ENCODE results near the gene CTNNAL1.
"Not testable (repeated sequence)": the region's sequence is repeated elsewhere in the genome, so short reads cannot be mapped to it uniquely, and the experiment has no call there.

Gene CTNNAL1

GRCh38 chr9:108983885-108984284 is 29.4 kb downstream of the CTNNAL1 start:
- DNase-seq: no peak

DNA sequence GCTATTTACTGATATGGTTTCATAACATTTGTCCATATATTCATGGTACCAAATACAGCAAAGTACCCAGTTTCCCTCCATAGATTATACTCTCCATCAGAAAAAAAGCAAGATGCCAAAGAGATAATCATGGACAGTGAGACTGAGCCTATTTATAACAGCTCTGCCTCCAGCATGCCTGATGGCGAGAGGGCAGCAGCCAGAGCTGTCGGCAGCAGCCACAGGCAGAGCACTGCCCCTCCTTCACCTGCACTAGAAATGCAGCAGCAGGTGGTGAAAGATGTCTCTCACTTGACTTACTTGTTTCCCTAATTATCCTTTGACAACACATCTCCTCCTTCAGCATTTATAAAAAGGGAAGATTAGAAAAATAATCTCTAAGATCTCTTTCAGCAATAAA is 32.4 kb downstream of the CTNNAL1 start:
- DNase-seq: no peak

- no peak for DNase-seq
Observed at GRCh38 chr9:108978205-108978604, 35.1 kb downstream of the CTNNAL1 start.

DNA sequence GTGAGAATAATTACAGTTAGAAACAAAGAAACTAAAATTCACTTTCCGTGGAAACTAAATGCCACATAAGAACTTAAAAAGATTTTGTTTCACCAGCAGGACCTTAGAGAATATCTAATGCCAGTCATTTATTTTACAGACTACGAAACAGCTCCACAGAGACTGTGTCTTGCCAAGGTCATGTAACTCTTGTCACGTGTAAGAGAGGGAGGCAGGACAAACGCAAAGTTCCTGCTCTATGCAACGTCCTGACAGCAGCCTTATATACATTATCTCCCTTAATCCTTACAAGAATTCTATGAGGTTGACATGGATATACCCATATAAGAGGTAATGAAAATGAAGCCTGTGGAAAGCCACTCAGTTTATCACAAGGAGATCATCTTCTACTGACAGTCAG is 39.4 kb downstream of the CTNNAL1 start:
- DNase-seq: no peak

GRCh38 chr9:108972626-108973209 is 40.6 kb downstream of the CTNNAL1 start:
- DNase-seq: no peak

- DNase-seq: no peak
Observed at GRCh38 chr9:108972186-108972585, 41.1 kb downstream of the CTNNAL1 start.

DNA sequence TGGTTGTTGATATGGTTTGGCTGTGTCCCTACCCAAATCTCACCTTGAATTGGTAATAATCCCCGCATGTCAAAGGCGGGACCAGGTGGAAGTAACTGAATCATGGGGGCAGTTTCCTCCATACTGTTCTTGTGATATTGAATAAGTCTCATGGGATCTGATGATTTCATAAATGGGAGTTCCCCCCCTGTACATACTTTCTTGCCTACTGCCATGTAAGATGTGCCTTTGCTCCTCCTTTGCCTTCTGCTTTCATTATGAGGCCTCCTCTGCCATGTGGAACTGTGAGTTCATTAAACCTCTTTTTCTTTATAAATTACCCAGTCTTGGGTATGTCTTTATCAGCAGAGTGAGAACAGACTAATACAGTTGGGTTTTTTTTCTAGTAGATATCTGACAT is 41.9 kb downstream of the CTNNAL1 start:
- not testable (repeated sequence) for DNase-seq

- DNase-seq: no peak
Observed at GRCh38 chr9:108967916-108968315, 45.4 kb downstream of the CTNNAL1 start.

GRCh38 chr9:108963459-108964143 is 49.7 kb downstream of the CTNNAL1 start:
- DNase-seq: peak; percentile 48

- DNase-seq: no peak
Observed at GRCh38 chr9:108961151-108961550, 52.1 kb downstream of the CTNNAL1 start.

DNA sequence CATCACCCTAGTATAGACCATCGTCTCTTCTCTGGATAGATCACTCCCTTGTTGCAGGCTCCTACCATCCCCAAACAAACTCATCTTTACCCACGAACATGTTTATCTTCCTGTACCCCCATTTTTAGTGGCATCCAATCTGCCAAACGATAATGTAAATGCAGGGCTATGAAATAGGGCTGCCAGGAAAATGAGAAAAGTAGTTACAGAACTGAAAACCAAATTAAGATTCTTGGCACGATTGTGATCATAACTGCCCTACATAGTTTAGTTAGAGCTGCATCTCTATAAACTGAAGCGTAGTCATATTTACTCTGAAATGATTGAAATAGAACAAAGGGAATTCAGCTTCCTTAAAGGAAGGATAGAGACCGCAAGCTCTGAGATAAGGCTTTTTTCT is 53.0 kb downstream of the CTNNAL1 start:
- DNase-seq: no peak

DNA sequence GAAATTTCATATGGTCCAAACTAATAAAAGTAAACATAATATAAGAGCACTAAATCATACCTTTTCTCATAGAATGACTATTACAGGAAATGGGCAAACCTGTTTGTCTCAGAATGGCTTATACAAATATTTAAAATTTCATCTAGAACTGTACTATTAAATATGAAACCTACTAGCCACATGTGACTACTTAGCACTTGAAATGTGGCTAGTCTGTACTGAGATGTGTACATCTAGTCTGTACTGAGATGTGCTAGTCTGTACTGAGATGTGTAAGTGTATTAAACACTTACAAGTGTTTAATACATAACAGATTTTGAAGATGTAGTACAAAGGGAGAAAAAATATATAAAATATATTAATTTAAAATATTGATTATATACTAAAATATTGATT is 56.7 kb downstream of the CTNNAL1 start:
- no peak for DNase-seq

GRCh38 chr9:108956022-108956630 is 57.2 kb downstream of the CTNNAL1 start:
- no peak for DNase-seq

DNA sequence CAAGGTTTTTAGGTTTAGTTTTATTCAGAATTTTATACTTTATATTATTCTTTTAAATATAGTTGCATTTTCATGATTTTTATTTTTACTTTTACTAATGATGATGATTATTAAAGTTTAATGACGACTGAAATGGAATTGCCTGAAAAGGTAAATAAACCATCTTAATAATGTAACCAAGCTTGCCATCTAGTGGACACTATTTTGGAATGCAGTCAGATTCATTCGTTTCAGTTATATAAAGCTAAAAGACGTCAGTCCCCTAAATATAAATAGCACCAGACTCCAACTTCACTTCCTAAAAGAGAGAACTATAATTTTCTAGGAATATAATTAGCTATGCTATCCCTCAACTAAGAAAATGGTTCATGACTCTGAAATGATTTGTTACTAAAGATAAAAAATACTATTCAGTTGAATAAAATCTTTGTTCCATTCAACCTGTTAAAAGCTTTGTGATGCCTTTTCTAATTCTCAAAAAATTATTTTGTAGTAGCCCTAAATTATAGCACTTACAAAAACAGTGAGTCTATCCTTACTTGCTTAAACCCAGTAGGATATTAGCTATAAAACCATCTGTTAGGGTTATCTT is 59.2 kb downstream of the CTNNAL1 start:
- peak; percentile 51 for DNase-seq

- DNase-seq: no peak
Observed at GRCh38 chr9:108951578-108951977, 61.7 kb downstream of the CTNNAL1 start.

GRCh38 chr9:108950168-108950567 is 63.1 kb downstream of the CTNNAL1 start:
- DNase-seq: no peak

DNA sequence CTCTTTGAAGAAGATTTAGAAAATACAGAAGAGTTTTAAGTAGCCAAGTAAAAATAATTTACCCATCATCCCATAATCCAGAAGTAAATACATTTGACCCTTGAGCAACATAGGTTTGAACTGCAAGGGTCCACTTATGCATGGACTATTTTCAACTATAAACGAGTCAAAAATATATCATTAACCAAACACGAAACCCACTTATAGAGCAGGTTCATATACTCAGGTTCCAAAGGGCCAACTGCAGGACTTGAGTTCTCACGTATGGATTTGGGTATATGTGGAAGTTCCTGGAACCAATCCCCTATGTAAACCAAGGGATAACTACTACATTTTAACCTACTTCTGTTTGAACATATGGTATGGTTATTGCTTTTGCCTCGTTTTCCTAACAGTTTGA is 73.3 kb downstream of the CTNNAL1 start:
- no peak for DNase-seq

DNA sequence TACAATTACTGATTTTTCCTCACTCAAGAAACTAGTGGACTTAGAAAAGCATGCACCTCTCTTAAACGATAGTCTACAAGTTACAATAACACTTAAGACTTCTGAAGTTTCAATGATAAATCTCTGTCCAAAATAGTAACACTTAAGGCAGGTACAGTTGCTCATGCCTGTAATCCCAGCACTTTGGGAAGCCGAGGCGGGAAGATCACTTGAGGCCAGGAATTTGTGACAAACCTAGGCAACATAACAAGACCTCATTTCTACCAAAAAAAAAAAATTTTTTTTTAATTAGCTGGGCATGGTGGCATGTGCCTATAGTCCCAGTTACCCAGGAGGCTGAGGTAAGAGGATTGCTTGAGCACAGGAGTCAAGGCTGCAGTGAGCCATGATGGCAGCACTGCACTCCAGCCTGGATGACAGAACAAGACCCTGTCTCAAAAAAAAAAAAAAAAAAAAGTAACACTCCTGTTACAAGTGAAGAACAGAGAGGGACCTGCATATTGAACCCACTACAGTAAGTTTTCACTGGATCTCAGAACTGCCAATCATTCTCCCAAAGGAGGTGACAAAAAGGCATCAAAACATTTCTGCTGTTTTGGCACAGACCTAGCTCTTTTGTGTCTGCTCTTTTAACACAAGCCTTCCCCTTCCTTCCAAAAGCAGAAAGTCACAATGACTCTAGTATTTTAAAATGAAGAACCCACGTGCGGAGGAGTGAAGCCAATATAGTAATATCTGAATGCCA is 75.6 kb downstream of the CTNNAL1 start:
- DNase-seq: no peak

DNA sequence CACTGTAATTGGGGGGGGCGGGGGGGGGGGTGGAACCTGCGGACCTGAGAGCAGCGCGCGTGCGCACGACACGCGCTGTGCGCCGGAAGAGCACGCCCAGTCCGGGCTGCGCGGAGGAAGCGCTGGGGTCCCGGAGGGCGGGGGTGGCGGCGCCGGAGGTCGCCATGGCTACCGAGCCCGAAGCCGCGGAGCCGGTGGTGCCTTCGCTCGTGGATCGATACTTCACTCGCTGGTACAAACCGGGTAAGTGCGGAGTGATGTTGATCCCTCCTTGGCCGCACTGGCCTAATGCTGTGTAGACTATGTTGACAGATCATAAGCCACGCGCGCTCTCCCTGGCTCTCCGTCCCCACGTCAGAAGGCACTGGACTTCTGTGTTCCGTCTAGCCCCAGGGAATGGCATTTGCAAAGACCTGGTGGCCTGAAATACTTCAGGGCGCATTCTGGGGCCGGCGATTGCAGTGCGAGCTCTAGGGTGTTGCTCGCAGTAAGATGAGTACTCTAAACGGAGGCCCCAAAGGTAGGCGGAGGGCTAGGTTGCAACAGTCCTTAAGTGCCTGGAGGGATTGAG is 78.9 kb downstream of the CTNNAL1 start, which contains the start of gene ABITRAM:
TSS of gene ABITRAM (plus strand) at position 78 of the 571 bp plus-strand sequence. CDS start at position 165, 87 bp downstream.
- DNase-seq: peak; percentile 82

DNA sequence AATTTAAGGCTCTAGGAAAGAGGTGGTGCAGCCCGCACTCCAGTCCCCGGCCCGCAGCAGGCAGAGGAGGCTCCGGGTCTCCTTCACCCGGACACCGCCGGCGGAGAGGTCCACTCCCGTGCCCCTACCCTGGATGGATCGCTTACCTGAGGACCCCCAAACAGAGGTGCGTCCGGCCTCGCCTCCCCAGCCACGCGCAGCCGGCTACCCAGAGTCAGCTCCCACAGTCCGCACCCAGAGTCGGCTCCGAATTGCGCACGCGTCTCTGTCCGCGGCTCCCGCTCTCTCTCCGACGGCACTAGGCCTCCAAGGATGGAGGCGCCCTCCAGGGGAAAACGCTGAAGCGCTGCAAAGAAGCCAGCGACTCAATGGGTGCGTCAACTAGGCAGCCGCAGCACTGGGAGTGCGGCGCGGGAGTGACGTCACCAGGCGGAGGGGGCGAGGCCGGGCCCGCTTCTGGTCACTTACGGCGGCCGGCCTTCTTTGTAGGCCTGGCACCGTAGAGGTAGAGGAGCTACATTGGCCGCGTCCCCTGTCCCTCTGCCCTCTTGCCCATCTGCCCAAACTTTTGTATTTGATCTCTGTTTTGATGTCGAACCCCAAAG is 79.5 kb downstream of the CTNNAL1 start, which contains the start of gene ELP1:
TSS of gene ELP1 (minus strand) at position 407 of the 605 bp plus-strand sequence. CDS start 2,978 bp downstream, outside the sequence.
- peak; percentile 96 for DNase-seq

- DNase-seq: no peak
Observed at GRCh38 chr9:108933231-108933717, 80.0 kb downstream of the CTNNAL1 start.

GRCh38 chr9:108928386-108928785 is 84.9 kb downstream of the CTNNAL1 start:
- DNase-seq: no peak
